ENCODE data around the gene GNAI2.

GRCh38 chr3:50193286-50193685, 42.7 kb upstream of the GNAI2 start:
- TF ChIP-seq TOX (CRISPR knock-in tag; IDR thresholded peaks at IDR 0.05; ENCODE audit: borderline replicate concordance) = no peak
- no peak for TF ChIP-seq RARB (CRISPR knock-in tag; IDR thresholded peaks at IDR 0.05)
- TF ChIP-seq ARNTL (CRISPR knock-in tag; IDR thresholded peaks at IDR 0.05; ENCODE audit: borderline replicate concordance, low read depth) = no peak
- no peak for TF ChIP-seq ZNF70 (CRISPR knock-in tag; IDR thresholded peaks at IDR 0.05)
- no peak for TF ChIP-seq GLIS3 (CRISPR knock-in tag; IDR thresholded peaks at IDR 0.05)
- TF ChIP-seq CREB5 (CRISPR knock-in tag; IDR thresholded peaks at IDR 0.05; ENCODE audit: low read depth) = no peak
- TF ChIP-seq ZNF565 (CRISPR knock-in tag; conservative IDR thresholded peaks at IDR 0.05; ENCODE audit: low read depth) = no peak
- TF ChIP-seq PATZ1 (CRISPR knock-in tag; IDR thresholded peaks at IDR 0.05; ENCODE audit: borderline replicate concordance) = no peak
- TF ChIP-seq SNAI2 (CRISPR knock-in tag; IDR thresholded peaks at IDR 0.05) = no peak
- TF ChIP-seq ZFP30 (CRISPR knock-in tag; IDR thresholded peaks at IDR 0.05) = no peak
- TF ChIP-seq OSR1 (CRISPR knock-in tag; IDR thresholded peaks at IDR 0.05) = no peak
- no peak for TF ChIP-seq TCF4 (CRISPR knock-in tag; IDR thresholded peaks at IDR 0.05; ENCODE audit: borderline replicate concordance)
- no peak for TF ChIP-seq CSRNP3 (CRISPR knock-in tag; IDR thresholded peaks at IDR 0.05)
- TF ChIP-seq BACH2 (CRISPR knock-in tag; IDR thresholded peaks at IDR 0.05; ENCODE audit: borderline replicate concordance) = no peak

Data from SK-N-SH treated with all-trans-retinoic acid at 6 μM for 48 hours (cell line).